ENCODE data around the gene TMEM198. TPM values are rescaled to one million over a fixed set of nuclear protein-coding genes. Genes with fewer than 3 reads are reported as not detected.

Gene TMEM198
- total and polyA plus RNA-seq, 2 donors: 2.0 to 6.0 TPM

DNA sequence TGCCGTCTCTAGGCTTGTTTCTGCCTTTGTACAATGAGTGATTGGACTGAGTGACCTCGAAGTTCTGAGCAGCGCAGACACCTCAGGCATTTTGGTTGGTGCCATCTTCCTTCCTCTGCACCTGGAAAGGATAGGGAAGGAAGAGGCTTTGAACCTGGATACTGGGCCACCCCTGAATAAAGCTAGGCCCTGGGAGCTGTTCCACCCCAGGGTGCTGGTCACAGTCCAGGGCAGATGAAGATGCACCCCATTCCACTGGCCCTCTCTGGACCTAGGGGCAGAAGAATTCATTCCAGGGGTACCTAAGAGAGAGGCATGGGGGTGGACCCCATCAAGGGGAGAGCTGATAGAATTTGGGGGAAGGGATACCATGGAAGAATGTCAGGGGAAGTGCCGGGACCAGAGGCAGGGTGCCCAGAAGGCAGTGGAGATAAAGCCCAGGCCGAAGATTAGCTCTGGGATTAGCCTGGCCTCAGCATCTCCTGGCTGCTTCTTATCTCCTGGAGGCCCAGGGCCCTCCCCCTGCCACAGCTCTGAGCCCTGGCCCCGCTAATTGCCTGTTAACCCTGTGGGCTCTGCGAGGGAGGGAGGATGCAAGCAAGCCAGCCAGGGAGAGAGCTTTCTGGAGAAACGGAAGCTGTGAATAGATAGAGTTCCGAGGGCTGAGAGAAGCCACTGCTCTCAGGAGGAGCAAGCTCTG lies 18.1 kb upstream of the TMEM198 start:
- no peak for DNase-seq (ENCODE audit: extremely low spot score)

DNA sequence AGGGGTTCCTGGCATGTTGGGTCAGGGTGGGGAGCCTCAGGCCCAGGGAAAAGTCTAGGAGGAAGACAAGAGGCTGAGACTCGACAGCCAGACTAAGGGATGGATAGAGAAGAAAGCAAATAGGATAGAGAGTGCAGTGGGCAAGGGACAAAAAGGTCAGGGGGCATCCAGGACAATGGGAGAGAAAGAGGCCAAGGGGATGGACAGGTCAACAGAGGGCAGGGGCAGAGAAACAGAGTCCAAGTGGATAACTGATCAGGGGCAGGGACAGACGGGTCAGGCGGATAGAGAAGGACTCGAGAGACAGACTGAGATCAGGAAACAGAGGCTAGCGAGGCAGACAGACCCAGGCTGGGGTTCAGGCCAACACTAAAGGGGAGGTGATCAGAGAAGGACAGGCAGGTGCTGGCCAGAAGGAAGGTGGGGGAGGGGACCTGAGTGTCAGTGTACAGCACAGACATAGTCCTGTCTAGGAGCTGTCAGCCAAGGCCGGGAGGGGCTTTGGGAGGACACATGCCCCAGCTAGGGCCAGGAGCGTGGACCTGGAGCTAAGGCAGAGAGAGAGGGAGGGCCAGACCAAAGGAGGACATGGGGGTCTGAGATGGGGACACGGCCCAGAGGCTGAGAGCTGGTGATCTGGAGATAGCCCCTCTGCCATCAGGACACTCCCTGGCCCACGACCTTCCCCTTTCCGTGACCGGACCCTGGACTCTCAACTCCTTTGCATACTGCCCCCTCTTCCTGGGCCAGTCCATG lies 17.3 kb upstream of the TMEM198 start:
- no peaks in the 10 kb centered on the region for H3K36me3 ChIP-seq (ENCODE audit: insufficient read depth)
- H3K27ac ChIP-seq (ENCODE audit: low read depth): no peak overlapping the region
- WGBS: 57% methylated on average over 11 of the region's 11 CpGs
- no peak for DNase-seq (ENCODE audit: extremely low spot score)
- H3K4me1 ChIP-seq (ENCODE audit: insufficient read depth): no peaks in the 10 kb centered on the region
- no peak overlapping the region for H3K4me3 ChIP-seq (ENCODE audit: low read depth, low read length)

More for the DNA sequence above, 18.1 kb upstream of the TMEM198 start:
- Histone ChIP-seq H3K27ac (ENCODE audit: low read depth) (no peak overlapping the region), H3K4me1 (ENCODE audit: insufficient read depth) (no peaks in the 10 kb centered on the region), H3K36me3 (ENCODE audit: insufficient read depth) (no peaks in the 10 kb centered on the region), H3K4me3 (ENCODE audit: low read depth, low read length) (no peak overlapping the region)
- WGBS: 42% methylated on average over 9 of the region's 9 CpGs

DNA sequence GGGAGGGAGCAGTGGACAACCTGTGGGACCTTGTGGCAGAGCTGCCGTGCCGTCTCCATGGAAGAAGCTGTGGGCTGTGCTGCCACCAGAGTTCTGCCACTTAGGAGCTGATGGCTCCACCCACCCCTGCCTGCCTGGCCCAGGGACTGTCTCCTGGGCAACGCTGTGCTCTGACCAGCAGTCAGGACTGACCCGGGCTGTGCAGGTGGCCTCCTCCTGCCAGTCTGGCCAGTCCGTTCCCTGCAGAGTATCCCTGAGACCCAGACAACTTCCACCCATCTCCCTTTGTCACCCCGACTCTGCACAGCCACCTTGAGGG lies 16.8 kb upstream of the TMEM198 start:
- Histone ChIP-seq H3K4me1 (ENCODE audit: insufficient read depth) (no peaks in the 10 kb centered on the region), H3K27ac (ENCODE audit: low read depth) (no peak overlapping the region), H3K4me3 (ENCODE audit: low read depth, low read length) (no peak overlapping the region), H3K36me3 (ENCODE audit: insufficient read depth) (no peaks in the 10 kb centered on the region)
- 57% methylated on average over 6 of the region's 6 CpGs for WGBS
- no peak for DNase-seq (ENCODE audit: extremely low spot score)

DNA sequence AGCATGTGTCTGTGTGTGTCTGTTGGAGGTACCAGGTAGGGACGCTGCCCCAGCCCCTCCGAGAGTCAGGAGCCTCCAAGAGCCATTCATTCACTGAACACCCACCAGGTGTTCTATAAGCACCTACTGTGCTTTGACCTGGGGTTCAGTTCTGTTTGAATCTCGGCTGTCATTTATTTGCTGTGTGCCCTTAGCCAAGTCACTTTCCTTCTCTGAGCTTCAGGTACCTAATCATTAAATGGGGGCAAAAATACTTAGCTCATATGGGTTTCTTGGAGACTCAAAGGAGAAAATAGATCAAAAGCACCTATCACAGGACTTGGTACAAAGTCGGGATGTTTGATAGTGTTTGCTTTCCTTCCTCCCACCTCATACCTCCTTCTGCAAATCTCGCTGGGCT lies 16.4 kb upstream of the TMEM198 start:
- Histone ChIP-seq H3K4me3 (ENCODE audit: low read depth, low read length) (no peak overlapping the region), H3K36me3 (ENCODE audit: insufficient read depth) (no peaks in the 10 kb centered on the region), H3K27ac (ENCODE audit: low read depth) (no peak overlapping the region), H3K4me1 (ENCODE audit: insufficient read depth) (no peaks in the 10 kb centered on the region)
- 73% methylated on average over 5 of the region's 5 CpGs for WGBS
- DNase-seq (ENCODE audit: extremely low spot score): no peak

DNA sequence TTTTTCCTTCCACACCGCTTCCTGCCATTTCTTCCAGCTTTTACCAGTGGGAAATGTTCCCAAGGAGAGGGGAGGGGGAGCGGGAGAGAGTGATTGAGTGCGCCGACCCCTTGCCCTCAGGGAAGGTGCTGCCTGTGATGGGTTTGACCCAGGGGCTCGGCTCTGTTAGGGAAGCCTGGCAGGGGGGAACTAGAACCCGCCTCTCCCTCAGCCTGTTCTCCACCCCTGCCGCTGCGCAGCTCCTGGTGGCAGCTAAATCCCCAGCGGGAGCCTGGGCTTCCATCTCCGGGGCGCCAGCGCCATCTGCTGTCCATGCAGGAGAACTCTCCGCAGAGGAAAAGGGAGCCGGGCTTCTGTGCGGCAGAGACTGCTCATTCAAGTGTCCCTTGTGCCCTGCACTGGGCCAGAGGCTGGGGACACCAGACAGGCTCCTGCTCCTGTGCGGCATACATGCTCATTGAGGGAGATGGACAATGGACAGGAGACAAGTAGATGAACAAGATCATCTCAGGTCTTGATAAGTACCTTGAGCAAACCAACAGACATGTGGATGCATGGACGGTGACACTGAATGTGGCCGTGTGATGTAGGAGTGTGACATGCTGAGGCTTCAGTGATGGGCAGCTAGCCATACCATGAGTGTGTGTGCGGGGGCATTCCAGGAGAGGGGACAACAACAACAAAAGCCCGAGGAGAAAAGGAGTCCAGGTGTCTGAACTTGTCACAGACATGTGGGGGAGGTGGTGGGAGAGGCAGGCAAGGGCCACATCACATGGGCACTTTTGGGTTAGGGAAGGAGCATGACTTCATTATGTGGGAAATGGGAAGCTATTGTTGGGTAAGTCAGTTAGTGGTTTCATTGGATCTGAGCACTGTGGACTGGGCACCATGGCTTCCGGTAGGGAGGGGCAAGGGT lies 13.5 kb upstream of the TMEM198 start:
- Histone ChIP-seq H3K4me1 (ENCODE audit: insufficient read depth) (no peaks in the 10 kb centered on the region), H3K27ac (ENCODE audit: low read depth) (no peak overlapping the region), H3K36me3 (ENCODE audit: insufficient read depth) (no peaks in the 10 kb centered on the region), H3K4me3 (ENCODE audit: low read depth, low read length) (no peak overlapping the region)
- no peak for DNase-seq (ENCODE audit: extremely low spot score)
- 15% methylated on average over 21 of the region's 21 CpGs for WGBS

DNA sequence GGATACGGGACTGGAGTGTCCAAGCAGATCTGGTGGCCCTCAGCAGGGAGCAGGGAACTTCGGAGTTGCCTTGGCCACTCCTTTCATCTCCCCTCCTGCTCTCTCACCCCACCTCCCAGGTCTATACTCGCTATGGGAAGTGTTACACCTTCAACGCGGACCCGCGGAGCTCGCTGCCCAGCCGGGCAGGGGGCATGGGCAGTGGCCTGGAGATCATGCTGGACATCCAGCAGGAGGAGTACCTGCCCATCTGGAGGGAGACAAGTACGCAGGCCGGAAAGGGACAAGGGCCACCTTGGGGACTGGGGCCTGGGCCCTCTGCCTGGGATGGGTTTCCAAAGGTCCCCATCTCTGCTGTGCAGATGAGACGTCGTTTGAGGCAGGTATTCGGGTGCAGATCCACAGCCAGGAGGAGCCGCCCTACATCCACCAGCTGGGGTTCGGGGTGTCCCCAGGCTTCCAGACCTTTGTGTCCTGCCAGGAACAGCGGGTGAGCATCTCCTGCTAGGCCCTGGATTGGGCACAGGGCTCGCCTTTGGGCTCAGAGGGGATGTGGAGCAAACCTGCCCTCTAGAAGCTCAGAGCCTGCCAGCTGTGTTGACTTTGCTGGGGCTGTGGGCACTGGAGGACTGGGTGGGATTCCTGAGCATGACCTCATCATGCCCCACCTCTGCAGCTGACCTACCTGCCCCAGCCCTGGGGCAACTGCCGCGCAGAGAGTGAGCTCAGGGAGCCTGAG lies 12.0 kb upstream of the TMEM198 start:
- no peak for DNase-seq (ENCODE audit: extremely low spot score)
- Histone ChIP-seq H3K36me3 (ENCODE audit: insufficient read depth) (no peaks in the 10 kb centered on the region), H3K4me3 (ENCODE audit: low read depth, low read length) (no peak overlapping the region), H3K4me1 (ENCODE audit: insufficient read depth) (no peaks in the 10 kb centered on the region), H3K27ac (ENCODE audit: low read depth) (no peak overlapping the region)
- 82% methylated on average over 20 of the region's 20 CpGs for WGBS

DNA sequence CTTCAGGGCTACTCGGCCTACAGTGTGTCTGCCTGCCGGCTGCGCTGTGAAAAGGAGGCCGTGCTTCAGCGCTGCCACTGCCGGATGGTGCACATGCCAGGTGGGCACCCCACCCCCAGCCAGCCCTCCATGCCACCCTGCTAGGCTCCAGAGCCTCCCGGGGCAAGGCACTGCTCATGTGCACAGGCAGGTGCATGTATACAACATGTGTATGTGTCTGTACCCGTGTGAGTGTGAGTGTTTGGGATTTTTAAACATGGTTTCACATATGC lies 11.5 kb upstream of the TMEM198 start:
- WGBS: 88% methylated on average over 8 of the region's 8 CpGs

DNA sequence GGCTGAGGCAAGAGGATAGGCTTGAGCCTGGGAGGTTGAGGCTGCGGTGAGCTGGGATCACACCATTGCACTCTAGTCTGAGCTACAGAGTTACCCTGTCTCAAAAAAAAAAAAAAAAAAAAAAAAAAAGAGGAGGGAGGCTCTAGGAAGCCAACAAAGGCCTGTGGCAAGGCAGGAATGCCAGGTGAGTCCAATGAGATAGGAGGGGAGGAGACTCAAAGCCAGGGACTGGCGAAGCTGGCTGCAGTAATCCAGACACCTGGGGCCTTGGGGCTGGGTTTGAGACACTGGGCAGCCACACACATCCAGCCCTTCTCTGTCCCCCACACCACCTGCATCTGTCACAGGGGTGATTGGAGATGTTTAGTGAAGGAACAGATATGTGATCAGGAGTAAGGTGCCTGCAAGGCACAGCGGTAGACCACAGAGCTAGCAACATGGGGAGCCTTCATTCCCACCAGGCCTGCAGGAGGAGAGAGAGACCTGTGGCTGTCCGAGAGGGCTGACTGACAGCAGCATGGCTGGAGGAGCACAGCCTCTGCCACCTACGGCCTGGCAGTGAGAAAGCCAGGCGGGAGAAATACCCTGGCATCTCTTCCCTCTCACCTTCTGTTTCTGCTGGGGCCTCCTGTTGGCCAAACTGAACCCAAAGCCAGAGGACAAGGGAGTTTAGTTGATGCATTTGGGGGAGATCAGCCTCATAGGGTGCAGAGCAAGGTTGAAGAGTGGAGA lies 9.7 kb upstream of the TMEM198 start:
- 92% methylated on average over 6 of the region's 6 CpGs for WGBS
- Histone ChIP-seq H3K36me3 (ENCODE audit: insufficient read depth) (no peaks in the 10 kb centered on the region), H3K27ac (ENCODE audit: low read depth) (no peak overlapping the region), H3K4me1 (ENCODE audit: insufficient read depth) (no peaks in the 10 kb centered on the region), H3K4me3 (ENCODE audit: low read depth, low read length) (no peak overlapping the region)
- no peak for DNase-seq (ENCODE audit: extremely low spot score)

More for the DNA sequence above, 11.5 kb upstream of the TMEM198 start:
- no peak for DNase-seq (ENCODE audit: extremely low spot score)
- Histone ChIP-seq H3K36me3 (ENCODE audit: insufficient read depth) (no peaks in the 10 kb centered on the region), H3K4me1 (ENCODE audit: insufficient read depth) (no peaks in the 10 kb centered on the region), H3K4me3 (ENCODE audit: low read depth, low read length) (no peak overlapping the region), H3K27ac (ENCODE audit: low read depth) (no peak overlapping the region)

DNA sequence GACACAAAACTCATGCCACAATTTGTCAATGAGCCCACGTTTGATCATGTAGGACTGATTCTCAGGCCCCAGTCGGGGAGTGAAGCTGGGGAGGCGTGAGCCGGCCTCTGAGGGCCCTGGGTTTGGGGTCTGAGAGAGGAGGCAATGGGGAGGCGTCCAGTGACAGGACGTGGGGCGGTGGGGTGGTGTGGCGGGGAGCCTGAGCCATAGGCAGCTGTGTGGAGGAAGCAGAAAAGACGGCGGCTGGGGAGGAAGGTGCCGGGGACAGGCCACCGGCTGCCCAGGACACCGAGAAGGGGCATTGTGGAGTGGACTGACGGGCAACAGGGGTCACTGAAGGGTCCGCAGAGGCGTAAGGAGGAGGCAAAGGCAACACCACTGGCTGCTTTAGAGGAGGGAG lies 7.4 kb upstream of the TMEM198 start:
- H3K4me3 ChIP-seq (ENCODE audit: low read depth, low read length): no peak overlapping the region
- DNase-seq (ENCODE audit: extremely low spot score): no peak
- 85% methylated on average over 16 of the region's 16 CpGs for WGBS
- no peaks in the 10 kb centered on the region for H3K4me1 ChIP-seq (ENCODE audit: insufficient read depth)
- no peak overlapping the region for H3K27ac ChIP-seq (ENCODE audit: low read depth)
- no peaks in the 10 kb centered on the region for H3K36me3 ChIP-seq (ENCODE audit: insufficient read depth)

DNA sequence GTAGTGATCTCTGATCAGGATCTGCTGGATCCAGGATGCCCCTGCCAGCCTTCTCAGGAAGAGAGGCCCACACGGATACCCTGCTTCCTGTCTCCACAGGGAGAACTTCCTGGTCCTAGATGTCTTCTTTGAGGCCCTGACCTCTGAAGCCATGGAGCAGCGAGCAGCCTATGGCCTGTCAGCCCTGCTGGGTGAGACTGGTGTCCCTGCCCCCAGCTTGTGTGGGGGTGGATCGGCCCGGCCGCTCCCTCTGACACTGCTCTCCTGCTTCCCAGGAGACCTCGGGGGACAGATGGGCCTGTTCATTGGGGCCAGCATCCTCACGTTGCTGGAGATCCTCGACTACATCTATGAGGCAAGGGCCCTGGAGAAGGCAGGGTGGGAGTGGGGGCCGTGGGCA lies 6.9 kb upstream of the TMEM198 start:
- H3K4me3 ChIP-seq (ENCODE audit: low read depth, low read length): no peak overlapping the region
- H3K4me1 ChIP-seq (ENCODE audit: insufficient read depth): no peaks in the 10 kb centered on the region
- WGBS: 74% methylated on average over 9 of the region's 9 CpGs
- no peaks in the 10 kb centered on the region for H3K36me3 ChIP-seq (ENCODE audit: insufficient read depth)
- no peak for DNase-seq (ENCODE audit: extremely low spot score)
- H3K27ac ChIP-seq (ENCODE audit: low read depth): no peak overlapping the region

DNA sequence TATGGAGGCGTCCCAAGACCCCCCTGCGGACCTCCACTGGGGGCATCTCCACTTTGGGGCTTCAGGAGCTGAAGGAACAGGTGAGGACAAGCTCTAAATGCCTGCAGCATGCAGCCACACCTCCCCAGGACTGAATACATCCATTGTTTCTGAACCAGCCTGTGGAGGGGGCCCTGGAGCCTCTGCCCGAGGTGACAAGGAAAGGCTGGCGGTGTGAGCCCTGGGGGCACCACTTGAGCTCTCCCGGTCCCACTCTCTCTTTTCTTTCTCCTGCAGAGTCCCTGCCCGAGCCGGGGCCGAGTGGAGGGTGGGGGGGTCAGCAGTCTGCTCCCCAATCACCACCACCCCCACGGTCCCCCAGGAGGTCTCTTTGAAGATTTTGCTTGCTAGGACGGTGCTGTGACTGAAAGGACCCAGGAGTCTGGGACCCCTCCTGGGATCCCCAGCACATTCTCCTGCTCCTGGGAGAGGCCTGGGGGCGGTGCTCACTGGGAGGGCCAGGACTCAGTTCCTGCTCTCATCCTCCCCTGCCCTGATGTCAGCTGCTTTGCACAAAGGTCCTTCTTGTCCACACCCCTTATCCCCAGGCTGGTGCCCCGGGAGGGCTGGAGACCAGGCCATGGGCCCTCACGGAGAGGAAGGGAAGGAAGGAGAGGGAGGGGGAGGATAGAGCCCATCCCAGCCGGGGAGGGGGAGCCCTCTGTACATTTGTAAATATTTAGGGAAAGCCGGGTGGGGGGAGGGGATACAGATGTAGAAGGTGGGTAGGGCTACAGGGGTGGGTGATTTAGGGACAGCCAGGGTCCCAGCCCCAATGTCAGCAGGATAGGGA lies 6.0 kb upstream of the TMEM198 start:
- no peaks in the 10 kb centered on the region for H3K4me1 ChIP-seq (ENCODE audit: insufficient read depth)
- no peak for DNase-seq (ENCODE audit: extremely low spot score)
- no peaks in the 10 kb centered on the region for H3K36me3 ChIP-seq (ENCODE audit: insufficient read depth)
- H3K4me3 ChIP-seq (ENCODE audit: low read depth, low read length): no peak overlapping the region
- WGBS: 46% methylated on average over 14 of the region's 15 CpGs
- H3K27ac ChIP-seq (ENCODE audit: low read depth): no peak overlapping the region

DNA sequence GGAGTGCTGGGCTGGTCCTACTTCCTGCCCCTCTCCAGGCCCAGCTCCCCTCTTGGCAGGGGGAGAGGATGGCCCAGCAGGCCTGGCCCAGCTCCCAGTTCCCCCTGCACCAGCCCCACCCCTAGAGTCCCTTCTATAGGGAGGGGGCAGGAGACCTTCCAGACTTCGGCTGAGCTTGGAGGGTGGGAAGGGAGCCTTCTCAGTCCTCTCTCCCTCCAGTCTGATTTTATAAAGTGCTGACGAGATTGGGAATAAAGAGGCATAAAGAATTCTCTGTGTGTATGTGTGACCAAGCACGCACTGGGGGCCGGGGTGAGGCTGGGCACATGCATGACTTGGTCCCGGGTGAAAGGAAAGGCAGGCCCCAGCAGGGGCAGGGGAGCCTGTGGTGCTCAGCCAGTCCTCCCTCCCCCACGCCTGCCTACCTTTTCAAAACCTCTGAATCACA lies 5.3 kb upstream of the TMEM198 start:
- no peaks in the 10 kb centered on the region for H3K4me1 ChIP-seq (ENCODE audit: insufficient read depth)
- no peaks in the 10 kb centered on the region for H3K36me3 ChIP-seq (ENCODE audit: insufficient read depth)
- H3K4me3 ChIP-seq (ENCODE audit: low read depth, low read length): no peak overlapping the region
- 36% methylated on average over 6 of the region's 6 CpGs for WGBS
- H3K27ac ChIP-seq (ENCODE audit: low read depth): no peak overlapping the region
- no peak for DNase-seq (ENCODE audit: extremely low spot score)

Measured in urinary bladder (tissue), 4 donors.